Measurements from ENCODE around the gene USP46. TPM values are rescaled to one million over a fixed set of nuclear protein-coding genes. Genes with fewer than 3 reads are reported as not detected.

Gene USP46
- total RNA-seq, 1 donor from 2014 or later: 14.7 TPM

- Histone ChIP-seq H3K4me3 (ENCODE audit: low read depth, low read length) (no peak overlapping the region), H3K36me3 (ENCODE audit: control insufficient read depth, insufficient read depth, low read length) (no peaks in the 10 kb centered on the region), H3K27me3 (ENCODE audit: control insufficient read depth, insufficient read depth, low read length) (no peaks in the 10 kb centered on the region)
- TF ChIP-seq CTCF (IDR thresholded peaks at IDR 0.05; ENCODE audit: insufficient read depth, low read length, severe bottlenecking): no peak
- FAIRE-seq: no peak
- no peak for DNase-seq (ENCODE audit: low read depth)
These were observed 103.8 kb downstream of the USP46 start for GRCh38 chr4:52555356-52555716.

- Histone ChIP-seq H3K27me3 (ENCODE audit: control insufficient read depth, insufficient read depth, low read length) (no peaks in the 10 kb centered on the region), H3K4me3 (ENCODE audit: low read depth, low read length) (no peak overlapping the region), H3K36me3 (ENCODE audit: control insufficient read depth, insufficient read depth, low read length) (no peaks in the 10 kb centered on the region)
- no peak for TF ChIP-seq CTCF (IDR thresholded peaks at IDR 0.05; ENCODE audit: insufficient read depth, low read length, severe bottlenecking)
- FAIRE-seq (no peak), DNase-seq (ENCODE audit: low read depth) (no peak)
These were observed 104.3 kb downstream of the USP46 start for GRCh38 chr4:52554612-52555355.

- DNase-seq (ENCODE audit: low read depth): peak; percentile 55
- no peak for FAIRE-seq
- no peak for TF ChIP-seq CTCF (IDR thresholded peaks at IDR 0.05; ENCODE audit: insufficient read depth, low read length, severe bottlenecking)
- H3K36me3 ChIP-seq (ENCODE audit: control insufficient read depth, insufficient read depth, low read length): no peaks in the 10 kb centered on the region
- no peak overlapping the region for H3K4me3 ChIP-seq (ENCODE audit: low read depth, low read length)
- H3K27me3 ChIP-seq (ENCODE audit: control insufficient read depth, insufficient read depth, low read length): no peaks in the 10 kb centered on the region
These were observed 106.3 kb downstream of the USP46 start for GRCh38 chr4:52552778-52553177.

DNA sequence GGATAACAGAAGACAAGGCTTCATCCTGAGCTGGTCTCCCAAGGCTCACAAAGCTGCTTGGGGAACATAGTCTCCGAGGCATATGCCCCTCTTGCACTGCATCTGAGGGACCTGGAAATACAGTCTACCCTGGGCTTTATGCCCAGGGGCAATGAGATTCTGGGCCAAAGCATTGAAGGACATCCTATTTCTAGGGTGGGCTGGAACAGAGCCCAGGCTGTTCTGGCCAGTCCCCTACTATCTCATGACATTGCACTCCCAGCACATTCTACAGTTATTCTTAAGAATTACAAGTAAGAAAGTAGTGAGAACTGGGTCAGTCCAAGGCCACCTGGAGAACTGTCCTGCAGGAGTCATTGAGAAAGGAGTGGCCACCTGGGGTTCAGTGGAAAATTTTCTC is 107.6 kb downstream of the USP46 start:
- TF ChIP-seq CTCF (IDR thresholded peaks at IDR 0.05; ENCODE audit: insufficient read depth, low read length, severe bottlenecking): no peak
- Histone ChIP-seq H3K27me3 (ENCODE audit: control insufficient read depth, insufficient read depth, low read length) (no peaks in the 10 kb centered on the region), H3K36me3 (ENCODE audit: control insufficient read depth, insufficient read depth, low read length) (no peaks in the 10 kb centered on the region), H3K4me3 (ENCODE audit: low read depth, low read length) (no peak overlapping the region)
- FAIRE-seq (no peak), DNase-seq (ENCODE audit: low read depth) (no peak)

- DNase-seq (ENCODE audit: low read depth): peak; percentile 88
- Histone ChIP-seq H3K36me3 (ENCODE audit: control insufficient read depth, insufficient read depth, low read length) (no peaks in the 10 kb centered on the region), H3K27me3 (ENCODE audit: control insufficient read depth, insufficient read depth, low read length) (no peaks in the 10 kb centered on the region), H3K4me3 (ENCODE audit: low read depth, low read length) (no peak overlapping the region)
- no peak for FAIRE-seq
- no peak for TF ChIP-seq CTCF (IDR thresholded peaks at IDR 0.05; ENCODE audit: insufficient read depth, low read length, severe bottlenecking)
These were observed 108.9 kb downstream of the USP46 start for GRCh38 chr4:52550186-52550585.

All from bronchial epithelial cell (primary cell).